ENCODE data around the gene PLA2G4F. TPM values are rescaled to one million over a fixed set of nuclear protein-coding genes. Genes with fewer than 3 reads are reported as not detected.

The PLA2G4F gene
- polyA plus RNA-seq, 1 of the 3 experiments (the other 2 are of a cell fraction): not detected

- ChIA-PET POLR2A (no interaction called here), CTCF (interaction anchor here (1.1 to 2.5 kb wide), 3 partner anchors 48 to 75 kb away, joined by 4 to 7 read pairs (median 6); no protein-coding TSS in a partner anchor)
- Histone ChIP-seq H3K27ac (ENCODE audit: low read depth in 2 of 2, low read length in 1 of 2) (no peak overlapping the region), H3K9ac (no peak overlapping the region), H2AFZ (ENCODE audit: low read depth) (no peak overlapping the region), H3K27me3 (ENCODE audit: insufficient read depth) (peaks cover 15% of the 10 kb centered on the region), H3F3A (replicated peaks; ENCODE audit: insufficient read depth) (no peaks in the 10 kb centered on the region), H3K4me3 (ENCODE audit: low read depth in 2 of 2, low read length in 1 of 2) (no peak overlapping the region), H3K9me3 (no peaks in the 10 kb centered on the region), H3K79me2 (ENCODE audit: insufficient read depth) (no peaks in the 10 kb centered on the region), H3K9me2 (no peaks in the 10 kb centered on the region), H4K20me1 (ENCODE audit: insufficient read depth) (no peaks in the 10 kb centered on the region), H3K4me2 (no peak overlapping the region), H3K4me1 (ENCODE audit: control insufficient read depth in 1 of 2, insufficient read depth in 2 of 2, low read depth in 1 of 2, low read length in 1 of 2) (peaks cover 0 to 3% of the 10 kb centered on the region in 2 experiments; a peak in 1 of 4 replicates), H3K36me3 (replicated peaks in 1 of 2; ENCODE audit: control insufficient read depth in 1 of 2, insufficient read depth in 2 of 2, low read length in 1 of 2) (no peaks in the 10 kb centered on the region)
- TF ChIP-seq USF2 (IDR thresholded peaks at IDR 0.05; ENCODE audit: borderline replicate concordance, low read depth, low read length): no peak
- TF ChIP-seq ELF1 (IDR thresholded peaks at IDR 0.05): no peak
- no peak for TF ChIP-seq MAX (IDR thresholded peaks at IDR 0.05; ENCODE audit: low read depth)
- TF ChIP-seq ZBTB33 (IDR thresholded peaks at IDR 0.05; ENCODE audit: borderline replicate concordance, low read depth): no peak
- TF ChIP-seq TAF1 (IDR thresholded peaks at IDR 0.05; ENCODE audit: borderline replicate concordance, low read depth, low read length): no peak
- no peak for TF ChIP-seq SMC3 (IDR thresholded peaks at IDR 0.05; ENCODE audit: low read depth, low read length)
- TF ChIP-seq RCOR1 (IDR thresholded peaks at IDR 0.05; ENCODE audit: low read length): no peak
- TF ChIP-seq EP300 (IDR thresholded peaks at IDR 0.05; ENCODE audit: borderline replicate concordance in 1 of 2, low read depth in 1 of 2, low read length in 1 of 2): no peak
- DNase-seq: no peak
- WGBS (ENCODE audit: low lambda C conversion rate): 76% methylated on average over 9 of the region's 9 CpGs
Measured at GRCh38 chr15:42131826-42132806, 24.3 kb downstream of the PLA2G4F start.

- Histone ChIP-seq H3K27ac (ENCODE audit: low read depth in 2 of 2, low read length in 1 of 2) (no peak overlapping the region), H2AFZ (ENCODE audit: low read depth) (no peak overlapping the region), H3K4me2 (no peak overlapping the region), H3K79me2 (ENCODE audit: insufficient read depth) (no peaks in the 10 kb centered on the region), H3K9ac (no peak overlapping the region), H3K4me3 (ENCODE audit: low read depth in 2 of 2, low read length in 1 of 2) (no peak overlapping the region), H3K9me3 (no peaks in the 10 kb centered on the region), H3K27me3 (ENCODE audit: insufficient read depth) (peaks cover 17% of the 10 kb centered on the region), H4K20me1 (ENCODE audit: insufficient read depth) (no peaks in the 10 kb centered on the region), H3K4me1 (ENCODE audit: control insufficient read depth in 1 of 2, insufficient read depth in 2 of 2, low read depth in 1 of 2, low read length in 1 of 2) (peaks cover 0 to 3% of the 10 kb centered on the region in 2 experiments; a peak in 1 of 4 replicates), H3F3A (replicated peaks; ENCODE audit: insufficient read depth) (no peaks in the 10 kb centered on the region), H3K36me3 (replicated peaks in 1 of 2; ENCODE audit: control insufficient read depth in 1 of 2, insufficient read depth in 2 of 2, low read length in 1 of 2) (no peaks in the 10 kb centered on the region), H3K9me2 (no peaks in the 10 kb centered on the region)
- POLR2A ChIA-PET: no interaction called here
- no peak for DNase-seq
- WGBS (ENCODE audit: low lambda C conversion rate): 88% methylated on average over 1 of the region's 1 CpG
- CTCF ChIA-PET: interaction anchor here (0.8 to 2.5 kb wide), 5 partner anchors 47 to 141 kb away, joined by 3 to 9 read pairs (median 5); no protein-coding TSS in a partner anchor
- TF ChIP-seq NFIC (IDR thresholded peaks at IDR 0.05; ENCODE audit: borderline replicate concordance): no peak
- TF ChIP-seq YY1 (IDR thresholded peaks at IDR 0.05; ENCODE audit: low read depth): no peak
- TF ChIP-seq PBX3 (IDR thresholded peaks at IDR 0.05): no peak
- no peak for TF ChIP-seq TEAD4 (IDR thresholded peaks at IDR 0.05; ENCODE audit: borderline replicate concordance, insufficient read depth)
- TF ChIP-seq IRF3 (IDR thresholded peaks at IDR 0.05; ENCODE audit: low read depth, low read length): no peak
- no peak for TF ChIP-seq ELF1 (IDR thresholded peaks at IDR 0.05)
- no peak for TF ChIP-seq MEF2A (IDR thresholded peaks at IDR 0.05; ENCODE audit: borderline replicate concordance, low read depth)
- no peak for TF ChIP-seq EP300 (IDR thresholded peaks at IDR 0.05; ENCODE audit: borderline replicate concordance in 1 of 2, low read depth in 1 of 2, low read length in 1 of 2)
- no peak for TF ChIP-seq CHD2 (IDR thresholded peaks at IDR 0.05; ENCODE audit: low read length, partially characterized antibody)
- no peak for TF ChIP-seq ZBTB33 (IDR thresholded peaks at IDR 0.05; ENCODE audit: borderline replicate concordance, low read depth)
- TF ChIP-seq RXRA (IDR thresholded peaks at IDR 0.05; ENCODE audit: borderline replicate concordance, low read depth): no peak
Measured at GRCh38 chr15:42131006-42131405, 25.4 kb downstream of the PLA2G4F start.
